Stimulated activated naive CD8-positive, alpha-beta T cell treated with anti-CD3 and anti-CD28 coated beads, Interleukin-15, amount 100 ng/mL, for 72 hours (primary cell): ENCODE data around the gene ELP2.

ENCODE experiments used
- ATAC-seq: fragments of 150-1000 bp; cut with Tn5 transposase; 2 replicates; pipeline ENCODE4 v1.10.0; 2021; ENCODE audit warnings: mild to moderate bottlenecking, moderate library complexity
- DNase-seq, 2 donors: peaks; one replicate each; pipeline ENCODE4 v3.0.0; 2021 to 2022
- H3K27ac Mint-ChIP-seq, 2 donors: one replicate each; pipeline ENCODE4 v1.8.0; 2022; ENCODE audit warnings: mild to moderate bottlenecking in 2 of 2, mixed read lengths in 2 of 2, moderate library complexity in 2 of 2
- H3K27me3 Mint-ChIP-seq: one replicate; pipeline ENCODE4 v1.8.0; 2022; ENCODE audit warnings: mixed read lengths
- H3K4me1 Mint-ChIP-seq: one replicate; pipeline ENCODE4 v1.8.0; 2022; ENCODE audit warnings: mild to moderate bottlenecking, mixed read lengths
- H3K4me3 Mint-ChIP-seq, 2 donors: one replicate each; pipeline ENCODE4 v1.8.0; 2022; ENCODE audit warnings: mild to moderate bottlenecking in 2 of 2, mixed read lengths in 2 of 2, moderate library complexity in 1 of 2
- H3K9me3 Mint-ChIP-seq, 2 donors: one replicate each; pipeline ENCODE4 v1.8.0; 2022; ENCODE audit warnings: mixed read lengths in 2 of 2

Gene ELP2

GRCh38 chr18:36132756-36133155 is 3.1 kb downstream of the ELP2 start:
- Mint-ChIP-seq H3K4me3 (peak overlapping the region; percentile 34 to 40), H3K27ac (peak overlapping the region; percentile 4 to 53), H3K27me3 (no peaks in the 10 kb centered on the region), H3K4me1 (peaks cover 48% of the 10 kb centered on the region), H3K9me3 (no peaks in the 10 kb centered on the region)
- DNase-seq: no peak
- no peak for ATAC-seq

DNA sequence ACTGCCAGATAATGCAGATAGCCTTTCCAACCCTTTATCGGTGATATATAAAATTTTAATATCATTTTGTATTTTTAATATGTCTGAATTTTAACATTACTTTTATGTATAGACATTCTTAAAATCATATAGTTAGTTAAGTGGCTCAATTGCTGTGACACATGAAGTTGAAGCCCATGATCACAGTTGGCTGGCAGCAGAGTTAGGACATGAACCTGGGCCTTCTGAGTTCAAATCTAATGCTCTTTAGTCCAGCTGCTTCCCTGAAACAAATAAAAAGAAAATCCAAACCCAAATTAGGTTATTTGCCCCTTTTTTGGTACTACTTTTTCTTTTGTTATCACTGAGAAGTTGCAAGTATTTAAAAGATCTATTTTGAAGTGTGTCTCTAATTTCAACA is 5.6 kb downstream of the ELP2 start:
- ATAC-seq (no peak), DNase-seq (no peak)
- Mint-ChIP-seq H3K27me3 (no peaks in the 10 kb centered on the region), H3K27ac (no peak overlapping the region), H3K4me1 (peaks cover 40% of the 10 kb centered on the region), H3K9me3 (no peaks in the 10 kb centered on the region), H3K4me3 (no peak overlapping the region)

GRCh38 chr18:36139245-36139644 is 9.5 kb downstream of the ELP2 start:
- ATAC-seq: no peak
- Mint-ChIP-seq H3K4me3 (no peak overlapping the region), H3K9me3 (no peaks in the 10 kb centered on the region), H3K27me3 (no peaks in the 10 kb centered on the region), H3K27ac (no peak overlapping the region), H3K4me1 (peaks cover 14% of the 10 kb centered on the region)
- DNase-seq: no peak

GRCh38 chr18:36141576-36141975 is 11.9 kb downstream of the ELP2 start:
- H3K4me3 Mint-ChIP-seq: no peak overlapping the region
- ATAC-seq (peak; percentile 69), DNase-seq (no peak)
- H3K4me1 Mint-ChIP-seq: peaks cover 7% of the 10 kb centered on the region
- no peaks in the 10 kb centered on the region for H3K27me3 Mint-ChIP-seq
- H3K27ac Mint-ChIP-seq: no peak overlapping the region
- no peaks in the 10 kb centered on the region for H3K9me3 Mint-ChIP-seq

DNA sequence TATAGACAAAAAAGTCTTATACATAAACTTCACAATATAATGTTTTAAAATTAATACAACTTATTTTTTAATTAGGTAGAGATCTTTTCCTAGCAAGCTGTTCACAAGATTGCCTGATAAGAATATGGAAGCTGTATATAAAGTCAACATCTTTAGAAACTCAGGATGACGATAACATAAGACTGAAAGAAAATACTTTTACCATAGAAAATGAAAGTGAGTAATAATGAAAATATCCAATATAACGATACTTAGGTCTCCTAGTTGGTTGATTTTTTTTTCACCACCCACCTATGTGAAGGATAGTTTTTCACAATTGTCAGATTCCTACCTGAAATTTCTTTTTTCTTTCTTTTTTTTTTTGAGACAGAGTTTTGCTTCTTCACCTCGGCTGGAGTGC is 13.1 kb downstream of the ELP2 start:
- no peaks in the 10 kb centered on the region for H3K27me3 Mint-ChIP-seq
- H3K9me3 Mint-ChIP-seq: no peaks in the 10 kb centered on the region
- H3K4me3 Mint-ChIP-seq: no peak overlapping the region
- ATAC-seq (peak; percentile 49), DNase-seq (no peak)
- no peak overlapping the region for H3K27ac Mint-ChIP-seq
- H3K4me1 Mint-ChIP-seq: peaks cover 7% of the 10 kb centered on the region

DNA sequence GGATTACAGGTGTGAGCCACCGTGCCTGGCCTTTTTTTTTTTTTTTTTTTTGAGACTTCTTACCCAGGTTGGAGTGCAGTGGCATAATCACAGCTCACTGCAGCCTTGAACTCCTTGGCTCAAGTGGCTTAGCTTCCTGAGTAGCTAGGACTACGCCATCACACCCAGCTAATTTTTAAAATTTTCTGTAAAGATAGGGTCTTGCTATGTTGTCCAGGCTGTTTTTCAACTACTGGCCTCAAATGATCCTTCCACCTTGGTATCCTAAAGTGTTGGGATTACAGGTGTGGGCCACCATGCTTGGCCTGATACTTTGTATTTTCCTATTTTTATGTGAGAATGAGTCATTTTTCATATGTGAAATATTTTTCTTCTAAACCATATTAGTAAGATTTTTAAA is 13.7 kb downstream of the ELP2 start:
- DNase-seq (no peak), ATAC-seq (no peak)
- Mint-ChIP-seq H3K4me1 (peaks cover 7% of the 10 kb centered on the region), H3K4me3 (no peak overlapping the region), H3K9me3 (no peaks in the 10 kb centered on the region), H3K27ac (no peak overlapping the region), H3K27me3 (no peaks in the 10 kb centered on the region)

GRCh38 chr18:36149514-36150289 is 20.0 kb downstream of the ELP2 start:
- peaks cover 15% of the 10 kb centered on the region for H3K4me1 Mint-ChIP-seq
- DNase-seq (no peak), ATAC-seq (no peak)
- H3K9me3 Mint-ChIP-seq: no peaks in the 10 kb centered on the region
- H3K4me3 Mint-ChIP-seq: no peak overlapping the region
- no peaks in the 10 kb centered on the region for H3K27me3 Mint-ChIP-seq
- H3K27ac Mint-ChIP-seq: peak overlapping the region; percentile 27 to 72

- ATAC-seq (no peak), DNase-seq (no peak)
- Mint-ChIP-seq H3K4me1 (peaks cover 21% of the 10 kb centered on the region), H3K27ac (peak overlapping the region; percentile 2 to 8), H3K27me3 (no peaks in the 10 kb centered on the region), H3K9me3 (no peaks in the 10 kb centered on the region), H3K4me3 (no peak overlapping the region)
Measured at GRCh38 chr18:36152781-36153180, 23.1 kb downstream of the ELP2 start.

GRCh38 chr18:36153203-36153602 is 23.5 kb downstream of the ELP2 start:
- Mint-ChIP-seq H3K4me1 (peaks cover 21% of the 10 kb centered on the region), H3K27ac (peak overlapping the region in 1 of 2 donors; percentile 8), H3K27me3 (no peaks in the 10 kb centered on the region), H3K4me3 (no peak overlapping the region), H3K9me3 (no peaks in the 10 kb centered on the region)
- DNase-seq (no peak), ATAC-seq (no peak)

DNA sequence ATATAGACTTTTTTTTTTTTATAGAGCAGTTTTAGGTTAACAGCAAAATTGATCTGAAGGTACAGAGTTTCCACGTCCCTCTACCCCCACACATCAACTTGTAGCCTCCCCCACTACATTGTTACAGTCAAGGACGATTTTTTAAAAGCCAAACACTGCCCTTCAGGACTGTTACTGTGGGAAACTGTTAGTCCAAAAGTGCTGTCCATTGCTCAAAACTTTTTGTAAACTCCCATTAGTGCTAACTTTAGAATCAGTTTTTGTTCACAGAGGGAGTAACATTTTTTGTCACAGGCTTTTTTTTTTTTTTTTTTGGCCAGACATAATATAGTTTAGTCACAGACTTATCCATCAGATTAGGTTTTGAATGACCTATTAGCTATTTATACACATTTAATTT is 24.1 kb downstream of the ELP2 start:
- Mint-ChIP-seq H3K4me1 (peaks cover 21% of the 10 kb centered on the region), H3K9me3 (no peaks in the 10 kb centered on the region), H3K27me3 (no peaks in the 10 kb centered on the region), H3K27ac (no peak overlapping the region), H3K4me3 (no peak overlapping the region)
- ATAC-seq (no peak), DNase-seq (no peak)

DNA sequence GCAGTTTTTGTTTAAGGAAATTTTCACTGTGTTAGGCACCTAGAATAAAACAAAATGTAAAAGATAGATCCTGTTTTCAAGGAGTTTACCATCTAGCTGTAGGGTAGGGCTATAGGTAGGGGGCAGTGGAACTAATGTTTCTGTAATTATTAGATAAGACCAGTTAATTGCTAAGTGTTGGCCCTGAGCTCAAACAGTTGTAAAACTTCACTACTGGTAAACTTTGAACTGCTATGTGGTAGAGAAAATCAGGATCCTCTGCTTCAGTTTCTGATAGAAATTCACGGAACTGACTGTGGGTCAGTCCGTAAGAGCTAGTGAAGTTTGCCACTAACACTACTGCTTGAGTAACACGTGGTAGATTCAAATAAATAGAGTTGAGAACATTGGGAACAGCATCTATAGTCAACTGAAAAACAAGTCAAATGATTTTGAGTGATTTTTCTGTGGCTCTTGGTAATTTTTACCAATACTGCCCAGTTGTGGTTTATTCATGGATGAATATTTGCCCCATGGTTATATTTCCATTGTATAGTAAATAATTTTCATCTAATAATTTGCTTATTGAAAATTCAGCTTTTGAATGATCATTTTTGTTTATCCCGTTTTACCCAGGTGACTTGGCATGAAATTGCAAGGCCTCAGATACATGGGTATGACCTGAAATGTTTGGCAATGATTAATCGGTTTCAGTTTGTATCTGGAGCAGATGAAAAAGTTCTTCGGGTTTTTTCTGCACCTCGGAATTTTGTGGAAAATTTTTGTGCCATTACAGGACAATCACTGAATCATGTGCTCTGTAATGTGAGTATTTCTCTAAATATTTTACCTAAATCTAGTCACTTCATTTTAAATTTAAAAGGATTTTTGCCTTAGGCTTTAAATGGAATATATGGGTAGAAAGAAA is 26.4 kb downstream of the ELP2 start:
- DNase-seq: no peak
- Mint-ChIP-seq H3K4me3 (no peak overlapping the region), H3K9me3 (no peaks in the 10 kb centered on the region), H3K4me1 (peaks cover 21% of the 10 kb centered on the region), H3K27ac (peak overlapping the region in 1 of 2 donors; percentile 19), H3K27me3 (no peaks in the 10 kb centered on the region)
- ATAC-seq: no peak

- H3K27me3 Mint-ChIP-seq: no peaks in the 10 kb centered on the region
- H3K27ac Mint-ChIP-seq: peak overlapping the region; percentile 2 to 34
- peaks cover 17% of the 10 kb centered on the region for H3K4me1 Mint-ChIP-seq
- H3K4me3 Mint-ChIP-seq: no peak overlapping the region
- ATAC-seq (no peak), DNase-seq (no peak)
- H3K9me3 Mint-ChIP-seq: no peaks in the 10 kb centered on the region
Measured at GRCh38 chr18:36157441-36157840, 27.7 kb downstream of the ELP2 start.

- DNase-seq: no peak
- Mint-ChIP-seq H3K9me3 (no peaks in the 10 kb centered on the region), H3K27ac (peak overlapping the region in 1 of 2 donors; percentile 3), H3K4me3 (no peak overlapping the region), H3K4me1 (peaks cover 8% of the 10 kb centered on the region), H3K27me3 (no peaks in the 10 kb centered on the region)
- no peak for ATAC-seq
Measured at GRCh38 chr18:36158266-36158867, 28.7 kb downstream of the ELP2 start.

DNA sequence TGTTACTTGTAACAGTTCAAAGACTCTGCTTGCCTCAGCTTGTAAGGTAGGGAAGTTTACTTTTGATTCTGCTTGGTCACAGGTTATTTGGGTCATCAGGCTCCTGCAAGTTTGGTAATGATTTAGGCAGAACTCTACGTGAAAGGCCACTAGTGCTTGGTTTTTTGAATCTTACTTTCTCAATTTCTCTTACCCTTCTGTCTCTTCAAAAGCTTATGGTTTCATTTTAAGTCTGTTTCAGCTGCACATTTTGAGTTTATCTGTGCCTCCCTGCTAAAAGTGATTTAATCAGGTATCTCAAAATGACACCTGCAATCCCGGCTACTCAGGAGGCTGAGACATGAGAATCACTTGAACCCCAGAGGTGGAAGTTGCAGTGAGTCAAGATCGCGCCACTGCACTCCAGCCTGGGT is 31.3 kb downstream of the ELP2 start:
- Mint-ChIP-seq H3K27ac (no peak overlapping the region), H3K4me1 (peaks cover 7% of the 10 kb centered on the region), H3K9me3 (no peaks in the 10 kb centered on the region), H3K4me3 (no peak overlapping the region), H3K27me3 (no peaks in the 10 kb centered on the region)
- DNase-seq (no peak), ATAC-seq (no peak)

DNA sequence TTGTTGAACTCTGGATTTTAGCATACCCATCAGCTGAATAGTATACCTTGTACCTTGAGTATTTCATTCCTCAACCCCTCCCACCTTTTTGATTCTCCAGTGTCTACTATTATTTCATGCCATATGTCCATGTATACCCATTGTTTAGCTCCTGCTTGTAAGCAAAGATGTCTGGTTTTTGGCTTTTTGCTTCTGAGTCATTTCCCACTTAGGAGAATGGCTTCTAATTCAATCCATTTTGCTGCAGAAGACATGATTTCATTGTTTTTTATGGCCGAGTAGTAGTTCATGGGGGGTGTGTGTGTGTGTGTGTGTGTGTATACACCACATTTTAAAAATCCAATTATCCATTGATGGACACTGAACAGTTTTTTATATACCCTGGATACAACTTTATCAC is 33.3 kb downstream of the ELP2 start:
- Mint-ChIP-seq H3K27me3 (no peaks in the 10 kb centered on the region), H3K9me3 (no peaks in the 10 kb centered on the region), H3K4me1 (no peaks in the 10 kb centered on the region), H3K27ac (no peak overlapping the region), H3K4me3 (no peak overlapping the region)
- ATAC-seq (no peak), DNase-seq (no peak)

DNA sequence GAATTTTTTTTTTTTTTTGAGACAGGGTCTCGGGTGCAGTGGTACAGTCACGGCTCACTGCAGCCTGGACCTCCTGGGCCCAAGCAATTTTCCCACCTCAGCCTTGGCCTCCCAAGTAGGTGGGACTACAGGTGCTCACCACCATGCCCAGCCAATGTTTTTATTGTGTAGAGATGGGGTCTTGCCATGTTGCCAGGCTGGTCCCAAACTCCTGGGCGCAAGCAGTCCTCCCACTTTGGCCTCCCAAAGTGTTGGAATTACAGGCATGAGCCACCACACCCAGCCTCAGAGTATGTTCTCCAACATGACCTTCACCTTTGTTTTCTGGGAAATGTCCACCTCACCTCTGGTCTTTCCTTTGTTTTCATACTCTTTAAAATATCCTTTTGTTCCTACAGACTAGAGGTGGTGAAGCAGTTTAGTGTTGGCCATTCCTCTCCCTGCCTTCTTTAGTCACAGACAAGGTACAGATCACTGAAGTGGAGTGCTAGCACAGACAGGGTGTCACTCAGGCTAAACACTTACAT is 38.1 kb downstream of the ELP2 start:
- H3K27ac Mint-ChIP-seq: no peak overlapping the region
- no peaks in the 10 kb centered on the region for H3K27me3 Mint-ChIP-seq
- H3K4me3 Mint-ChIP-seq: no peak overlapping the region
- ATAC-seq (no peak), DNase-seq (no peak)
- H3K9me3 Mint-ChIP-seq: no peaks in the 10 kb centered on the region
- no peaks in the 10 kb centered on the region for H3K4me1 Mint-ChIP-seq
